GM12874 (cell line): ENCODE measurements around the gene STX1A.

Experiments used
- TF ChIP-seq, protein P1 (sequence below): IDR thresholded peaks from 2 replicates; pipeline ENCODE4 v1.5.1; 2011; ENCODE audit warnings: low read depth, mild to moderate bottlenecking, control low read depth, low read length, moderate library complexity; ENCODE audit not compliant: insufficient read depth

STX1A gene

DNA sequence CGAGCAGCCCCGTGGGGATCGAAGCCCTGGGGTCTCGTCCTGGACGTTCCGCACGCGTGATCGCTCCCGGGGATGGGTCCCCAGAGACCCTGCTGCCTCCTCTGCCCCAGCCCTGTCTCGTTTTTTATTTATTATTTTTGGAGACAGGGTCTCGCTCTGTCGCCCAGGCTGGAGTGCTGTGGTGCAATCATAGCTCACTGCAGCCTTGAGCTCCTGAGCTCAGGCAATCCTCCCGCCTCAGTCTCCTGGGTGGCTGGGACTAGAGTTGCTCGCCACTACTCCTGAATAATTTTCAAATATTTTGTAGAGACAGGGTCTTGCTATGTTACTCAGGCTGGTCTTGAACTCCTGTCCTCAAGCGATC lies 319 bp upstream of the STX1A start:
- TF ChIP-seq, protein P1, sequence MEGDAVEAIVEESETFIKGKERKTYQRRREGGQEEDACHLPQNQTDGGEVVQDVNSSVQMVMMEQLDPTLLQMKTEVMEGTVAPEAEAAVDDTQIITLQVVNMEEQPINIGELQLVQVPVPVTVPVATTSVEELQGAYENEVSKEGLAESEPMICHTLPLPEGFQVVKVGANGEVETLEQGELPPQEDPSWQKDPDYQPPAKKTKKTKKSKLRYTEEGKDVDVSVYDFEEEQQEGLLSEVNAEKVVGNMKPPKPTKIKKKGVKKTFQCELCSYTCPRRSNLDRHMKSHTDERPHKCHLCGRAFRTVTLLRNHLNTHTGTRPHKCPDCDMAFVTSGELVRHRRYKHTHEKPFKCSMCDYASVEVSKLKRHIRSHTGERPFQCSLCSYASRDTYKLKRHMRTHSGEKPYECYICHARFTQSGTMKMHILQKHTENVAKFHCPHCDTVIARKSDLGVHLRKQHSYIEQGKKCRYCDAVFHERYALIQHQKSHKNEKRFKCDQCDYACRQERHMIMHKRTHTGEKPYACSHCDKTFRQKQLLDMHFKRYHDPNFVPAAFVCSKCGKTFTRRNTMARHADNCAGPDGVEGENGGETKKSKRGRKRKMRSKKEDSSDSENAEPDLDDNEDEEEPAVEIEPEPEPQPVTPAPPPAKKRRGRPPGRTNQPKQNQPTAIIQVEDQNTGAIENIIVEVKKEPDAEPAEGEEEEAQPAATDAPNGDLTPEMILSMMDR, result no peak

DNA sequence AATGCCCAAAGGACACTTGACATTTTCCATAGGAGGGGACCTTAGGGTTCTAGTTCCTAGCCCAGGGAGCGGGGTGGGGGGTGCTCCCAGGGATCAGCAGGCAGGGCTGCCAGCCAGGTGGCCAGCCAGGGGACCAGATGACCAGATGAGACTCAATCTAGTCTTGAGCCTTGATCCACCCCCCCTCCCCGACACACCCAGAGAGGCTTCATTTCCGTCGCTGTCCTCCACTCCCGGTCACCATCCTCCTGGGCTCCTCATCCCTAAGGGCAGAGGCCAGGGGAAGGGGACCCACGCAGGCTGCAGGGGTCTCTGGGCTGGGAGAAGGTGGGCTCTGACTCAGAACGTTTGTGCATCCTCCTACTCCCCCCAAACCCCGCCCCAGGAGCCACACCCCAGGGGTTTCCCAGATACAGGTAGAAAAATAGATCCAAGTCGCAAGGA lies 1.0 kb downstream of the STX1A start:
- TF ChIP-seq, protein P1, result no peak

DNA sequence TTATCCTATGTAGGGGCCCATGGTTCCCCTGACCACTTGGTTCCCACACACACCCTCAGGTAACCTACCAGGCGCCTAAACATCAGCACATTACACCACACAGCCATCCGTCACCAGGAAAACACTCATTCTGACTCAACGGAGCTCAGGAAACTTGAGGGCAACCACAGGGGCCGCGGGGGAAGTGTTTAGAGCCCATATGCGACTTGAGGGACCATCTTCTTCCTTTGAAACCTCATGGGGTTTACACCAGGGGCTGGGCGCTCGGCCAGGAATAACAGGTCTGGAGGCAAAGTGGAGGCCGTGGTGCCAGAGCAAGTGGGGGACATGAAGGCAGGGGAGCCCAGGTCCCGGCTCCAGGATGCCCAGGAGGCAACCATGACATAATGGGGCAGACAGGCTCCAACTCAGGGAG lies 1.5 kb downstream of the STX1A start:
- TF ChIP-seq, protein P1, result no peak

DNA sequence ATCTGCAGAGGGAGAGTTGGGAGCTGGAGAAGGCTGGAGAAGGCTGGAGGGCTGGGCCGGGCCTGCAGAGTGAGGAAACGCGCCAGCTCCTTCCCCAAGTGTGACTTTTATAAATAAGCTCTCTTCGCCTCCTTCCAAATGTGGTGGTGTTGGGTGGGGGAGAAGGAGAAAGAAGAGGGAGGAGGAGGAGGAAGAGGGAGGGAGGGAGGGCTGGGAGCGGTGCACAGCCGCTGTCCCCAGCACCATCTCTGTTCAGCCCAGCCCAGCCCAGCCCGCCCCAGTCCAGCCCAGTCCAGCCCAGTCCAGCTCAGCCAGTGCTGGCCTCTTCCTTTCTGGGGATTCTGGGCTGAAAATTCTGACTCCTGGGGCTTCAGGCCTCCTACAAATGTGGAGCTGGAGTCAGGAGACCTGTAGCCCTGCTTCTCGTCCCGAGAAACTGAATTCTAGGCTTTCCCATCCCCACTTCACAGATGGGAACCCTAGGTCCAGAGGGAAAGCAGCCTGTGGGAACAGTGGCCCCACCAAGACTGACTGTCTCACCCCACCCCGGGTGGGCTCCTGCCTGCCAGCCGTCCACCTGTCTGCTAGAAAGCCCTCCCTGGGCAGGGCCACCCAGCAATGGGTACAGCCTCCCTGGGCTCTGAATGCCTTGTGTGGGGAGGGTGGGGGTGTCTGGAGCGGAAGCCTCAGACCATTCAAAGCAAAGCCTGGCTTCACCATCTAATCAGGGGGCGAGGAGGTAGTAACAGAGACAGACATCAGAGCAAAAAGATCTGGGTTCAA lies 2.3 kb downstream of the STX1A start:
- TF ChIP-seq, protein P1, result no peak

DNA sequence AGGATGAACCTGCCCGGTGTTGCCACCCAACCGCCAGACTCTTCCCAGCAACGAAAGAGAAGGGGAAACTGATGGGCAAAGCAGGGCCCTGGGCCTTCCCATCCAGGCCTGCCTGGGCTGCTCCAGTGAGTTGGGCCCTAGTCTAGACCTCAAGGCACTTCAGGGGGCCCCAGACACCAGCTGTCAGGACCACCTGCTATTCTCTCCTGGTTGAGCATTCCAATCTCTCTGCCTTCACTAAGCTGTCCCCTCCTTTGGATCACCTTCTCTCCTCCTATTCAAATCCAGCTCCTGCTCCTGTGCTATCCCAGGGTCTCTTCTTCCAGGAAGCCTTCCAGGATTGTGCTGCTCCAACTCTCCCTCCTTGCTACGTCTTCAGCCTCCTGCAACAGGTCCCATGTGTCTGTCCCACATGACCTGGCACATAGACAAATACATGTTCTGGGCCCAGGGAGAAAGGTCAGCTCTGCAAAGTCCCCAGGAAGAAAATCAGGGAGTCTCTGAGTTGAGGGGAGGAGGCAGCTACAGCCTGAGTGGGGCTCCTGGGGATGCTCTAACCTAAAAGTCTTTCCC lies 3.1 kb downstream of the STX1A start:
- TF ChIP-seq, protein P1, result no peak

DNA sequence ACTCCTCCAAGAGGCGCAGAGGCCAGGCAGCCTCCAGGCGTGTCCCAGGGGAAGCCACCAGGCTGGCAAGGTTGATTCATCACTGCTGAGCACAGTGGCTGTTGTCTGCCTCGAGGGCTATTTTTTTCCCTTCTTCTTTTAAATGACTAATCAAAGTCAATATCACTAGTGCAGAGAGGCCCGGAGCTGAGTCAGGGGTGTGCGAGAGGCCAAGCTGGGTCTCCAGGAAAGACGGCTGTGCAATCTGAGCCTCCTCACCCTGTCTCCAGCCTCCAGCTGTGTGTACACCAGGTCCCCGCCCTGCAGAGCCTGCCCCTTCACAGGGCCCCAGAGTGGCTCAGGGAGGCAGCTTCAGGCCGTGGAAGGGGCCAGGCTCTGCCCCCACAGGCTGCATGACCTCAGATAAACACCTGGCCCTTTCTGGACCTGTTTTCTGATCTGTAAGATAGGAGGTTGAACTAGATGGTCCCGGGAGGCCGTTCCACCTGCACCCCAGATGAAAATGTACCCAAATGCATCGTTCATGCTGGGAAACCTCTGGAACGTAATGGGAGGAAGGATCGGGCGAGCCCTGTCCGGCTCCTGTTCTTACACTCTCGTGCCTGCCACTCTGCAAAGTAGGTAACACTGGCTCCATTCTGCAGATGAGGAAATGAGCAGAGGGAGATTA lies 3.7 kb downstream of the STX1A start:
- TF ChIP-seq, protein P1, result no peak

DNA sequence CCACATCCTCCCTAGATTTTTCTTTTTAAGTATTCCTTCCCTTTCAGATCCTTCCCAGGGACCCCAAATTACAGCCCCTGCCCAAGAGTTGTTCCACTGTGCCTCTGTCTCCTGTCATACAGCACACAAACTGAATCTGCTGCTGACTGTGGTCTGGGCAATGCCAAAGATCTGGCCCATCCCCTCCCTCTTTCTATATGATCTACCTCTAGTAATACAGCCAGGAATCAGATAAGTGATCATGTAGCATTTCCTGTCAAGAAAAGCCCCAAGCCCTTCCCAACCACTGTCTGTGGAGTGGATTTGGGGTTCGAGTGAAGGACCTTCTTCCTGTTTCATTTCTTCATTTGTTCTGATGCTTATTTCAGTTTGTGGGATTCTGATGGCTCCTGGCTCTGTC lies 6.7 kb downstream of the STX1A start:
- TF ChIP-seq, protein P1, result no peak
